Amygdala (tissue), 56 donors: ENCODE data around the gene DDX3X.
A peak's percentile ranks its signal among the peaks of the same experiment; 100 is the strongest.

Experiments
- DNase-seq, 56 donors: peaks; one replicate each; lab custom pipeline; 2025; lab: John Stamatoyannopoulos, UW

DDX3X gene

GRCh38 chrX:41326431-41326830 is 7.5 kb upstream of the DDX3X start:
- no peak for DNase-seq

GRCh38 chrX:41327341-41327740 is 6.6 kb upstream of the DDX3X start:
- no peak for DNase-seq

- DNase-seq = no peak
These were observed 4.9 kb upstream of the DDX3X start for GRCh38 chrX:41329101-41329500.

- DNase-seq = no peak
These were observed 2.0 kb upstream of the DDX3X start for GRCh38 chrX:41332005-41332404.

GRCh38 chrX:41332408-41333002 is 1.5 kb upstream of the DDX3X start:
- peak in 18 of 56 donors; percentile 1 to 67 (median 30) for DNase-seq

- DNase-seq = peak; percentile 8 to 87 (median 60)
These were observed 789 bp upstream of the DDX3X start for GRCh38 chrX:41333003-41333743.

- peak in 53 of 56 donors; percentile 1 to 93 (median 68) for DNase-seq
These were observed 618 bp downstream of the DDX3X start for GRCh38 chrX:41334363-41335197.

GRCh38 chrX:41335198-41335957 is 1.4 kb downstream of the DDX3X start:
- DNase-seq = peak in 8 of 56 donors; percentile 10 to 60 (median 34)

- DNase-seq = no peak
These were observed 2.0 kb downstream of the DDX3X start for GRCh38 chrX:41335958-41336331.

- DNase-seq = no peak
These were observed 2.5 kb downstream of the DDX3X start for GRCh38 chrX:41336447-41336846.

GRCh38 chrX:41337140-41337539 is 3.2 kb downstream of the DDX3X start:
- DNase-seq = no peak

GRCh38 chrX:41338436-41338835 is 4.5 kb downstream of the DDX3X start:
- DNase-seq = no peak

GRCh38 chrX:41339148-41339547 is 5.2 kb downstream of the DDX3X start:
- DNase-seq = no peak

GRCh38 chrX:41344053-41344452 is 10.1 kb downstream of the DDX3X start:
- DNase-seq = no peak

- DNase-seq = no peak
These were observed 13.2 kb downstream of the DDX3X start for GRCh38 chrX:41347186-41347585.

- DNase-seq = no peak
These were observed 14.6 kb downstream of the DDX3X start for GRCh38 chrX:41348551-41348950.

GRCh38 chrX:41350150-41350975 is 16.4 kb downstream of the DDX3X start:
- DNase-seq = no peak

- DNase-seq = no peak
These were observed 17.1 kb downstream of the DDX3X start for GRCh38 chrX:41350976-41351569.

- no peak for DNase-seq
These were observed 18.0 kb downstream of the DDX3X start for GRCh38 chrX:41351923-41352322.
